Cerebellar cortex (tissue), 1 donor: ENCODE measurements around the gene COMTD1.

Experiments
- DNase-seq: peaks from one replicate; pipeline ENCODE4 v3.0.0-alpha.2; 2015; ENCODE audit warnings: low spot score

COMTD1 gene

DNA sequence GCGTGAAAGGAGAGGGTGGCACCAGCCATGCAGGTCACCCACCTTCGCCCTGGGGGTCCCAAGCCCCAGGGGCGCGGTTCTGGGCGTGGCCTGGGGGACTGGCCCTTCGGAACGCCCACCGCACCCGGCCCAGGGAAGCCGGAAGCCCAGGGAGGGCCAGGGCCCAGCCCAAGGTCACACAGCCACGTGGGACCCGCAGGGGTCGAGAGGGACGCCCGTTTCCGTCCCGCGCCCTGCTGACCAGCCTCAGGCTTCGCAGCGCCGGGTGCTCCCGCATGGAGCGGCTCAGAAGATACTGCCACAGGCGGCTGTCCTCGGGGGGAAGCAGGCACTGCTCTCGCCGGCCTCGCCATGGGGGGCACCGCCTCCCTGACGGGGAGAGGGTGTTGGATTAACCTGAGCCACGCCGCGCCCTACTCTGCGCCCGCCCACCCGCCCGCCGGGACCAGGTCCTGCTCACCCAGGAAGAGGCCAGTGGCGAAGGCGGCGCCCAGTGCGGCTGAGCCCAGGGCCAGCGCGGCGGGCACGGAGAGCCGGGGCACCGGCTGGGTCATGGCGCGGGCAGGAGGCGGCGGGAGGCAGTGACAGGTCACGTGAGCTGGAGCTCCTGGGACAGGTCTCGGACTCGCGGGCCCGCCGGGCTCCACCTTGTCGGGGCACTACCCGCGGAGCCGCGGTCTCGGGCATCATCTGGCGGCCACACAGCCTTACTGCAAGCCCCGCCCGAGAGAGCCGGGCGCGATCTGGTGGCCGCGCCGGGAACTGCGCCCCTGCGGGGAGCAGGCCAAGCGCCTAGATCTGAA, at the start of gene COMTD1:
TSS of gene COMTD1 (minus strand) at position 583 of the 803 bp plus-strand sequence. CDS start at position 554, 29 bp downstream.
- DNase-seq, result peak; percentile 90

DNA sequence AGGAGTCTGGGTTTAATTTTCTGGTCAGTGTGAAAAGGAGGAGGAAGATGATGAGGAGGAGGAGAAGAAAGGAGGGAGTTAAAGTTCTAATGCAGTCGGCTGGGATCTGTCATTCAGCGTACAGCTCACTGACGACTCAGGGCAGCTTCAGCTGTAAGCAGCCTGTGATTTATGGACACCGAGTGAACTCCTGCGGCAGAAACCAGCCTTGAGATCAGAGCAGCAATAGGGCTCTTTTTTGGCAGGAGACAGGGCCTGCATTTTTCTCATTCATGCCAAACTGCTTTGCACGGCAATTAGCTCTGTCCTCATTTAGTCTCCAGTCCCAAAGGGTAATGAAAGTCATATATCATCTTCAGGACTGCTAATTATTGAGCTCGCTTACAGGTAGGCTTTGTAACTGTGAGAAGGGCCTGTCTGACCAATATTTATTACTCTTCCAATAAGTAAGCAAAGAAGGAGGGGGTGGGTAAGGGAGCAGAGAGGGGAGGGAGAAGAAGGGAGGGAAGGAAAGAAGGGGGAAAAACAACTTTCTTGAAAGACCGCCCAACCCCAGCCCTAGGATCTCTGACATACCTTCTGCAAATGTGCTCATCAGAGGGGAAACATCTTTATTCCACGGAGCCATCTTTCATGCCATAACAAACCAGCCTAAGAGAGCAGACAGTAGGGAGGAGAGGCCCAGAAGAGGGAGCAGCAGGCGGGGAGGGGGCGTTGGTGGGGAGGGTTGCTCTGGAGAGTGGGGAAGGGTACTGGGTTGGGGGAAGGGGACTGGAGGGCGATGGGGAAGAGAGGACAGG, 48.1 kb upstream of the COMTD1 start:
- DNase-seq, result peak; percentile 11

DNA sequence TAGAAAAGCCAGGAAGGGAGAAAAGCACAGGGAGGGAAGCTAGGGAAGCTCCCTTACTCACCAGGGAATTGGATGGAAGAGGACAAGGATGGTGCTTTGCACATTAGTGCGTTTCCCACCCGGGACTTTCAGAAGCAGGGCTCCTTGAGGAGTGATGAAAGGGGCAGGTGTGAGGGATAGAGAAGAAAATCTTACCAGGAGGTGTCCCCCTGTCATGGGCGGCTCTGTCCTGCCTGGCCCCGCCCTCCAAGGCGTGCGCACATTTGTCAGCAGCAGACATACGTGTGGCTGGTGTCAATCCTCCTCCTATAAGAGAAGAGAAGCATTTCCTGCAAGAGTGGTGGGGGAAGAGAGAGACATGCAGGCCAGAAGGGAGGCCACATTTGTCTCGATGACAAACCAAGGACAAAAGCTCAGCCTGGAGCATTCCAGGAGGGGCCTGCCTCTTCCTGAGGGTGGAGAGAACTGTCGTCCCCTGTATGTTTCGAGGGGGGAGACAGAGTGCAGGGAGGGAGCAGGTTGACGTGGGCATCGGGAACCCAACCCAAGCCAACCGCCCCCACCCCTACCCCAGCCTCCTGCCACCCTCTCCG, 47.4 kb upstream of the COMTD1 start:
- no peak for DNase-seq

DNA sequence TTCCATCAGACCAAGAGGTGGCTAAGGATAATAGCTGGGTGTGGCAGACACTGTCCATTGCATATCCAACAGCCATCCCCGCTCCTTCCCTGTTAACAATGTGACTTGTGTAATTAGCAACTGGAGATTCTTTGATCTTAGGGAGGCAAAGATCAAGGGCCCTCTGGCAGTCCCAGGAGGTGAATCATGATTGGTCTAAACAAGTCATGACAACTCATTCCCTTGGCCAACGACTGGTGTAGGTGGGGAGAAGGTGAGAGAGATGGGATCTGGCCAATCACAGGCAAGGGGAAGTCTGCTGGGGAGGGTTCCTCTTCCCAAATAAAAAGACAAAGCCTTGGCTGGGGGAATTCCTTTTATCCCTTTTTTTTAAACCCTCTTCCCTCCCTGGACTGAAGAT, 46.2 kb upstream of the COMTD1 start:
- DNase-seq, result no peak

DNA sequence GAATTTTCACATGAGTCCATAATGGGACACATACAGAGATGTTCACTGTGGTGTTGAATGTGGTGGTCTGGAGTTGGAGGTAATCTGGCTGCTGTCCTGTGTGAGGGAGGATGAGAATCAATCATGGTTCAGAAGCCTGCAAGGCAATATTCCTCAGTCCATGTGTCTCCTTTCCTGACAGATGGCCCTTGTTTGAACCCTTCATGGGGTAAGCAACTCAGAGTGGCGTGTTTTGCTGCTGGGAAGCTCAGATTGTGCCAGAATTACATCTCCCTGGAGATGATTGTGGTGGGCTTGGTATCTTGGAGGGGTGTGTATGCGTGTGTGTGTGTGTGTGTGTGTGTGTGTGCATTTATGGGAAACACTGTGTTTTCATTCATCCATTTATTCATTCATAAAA, 44.5 kb upstream of the COMTD1 start:
- no peak for DNase-seq

DNA sequence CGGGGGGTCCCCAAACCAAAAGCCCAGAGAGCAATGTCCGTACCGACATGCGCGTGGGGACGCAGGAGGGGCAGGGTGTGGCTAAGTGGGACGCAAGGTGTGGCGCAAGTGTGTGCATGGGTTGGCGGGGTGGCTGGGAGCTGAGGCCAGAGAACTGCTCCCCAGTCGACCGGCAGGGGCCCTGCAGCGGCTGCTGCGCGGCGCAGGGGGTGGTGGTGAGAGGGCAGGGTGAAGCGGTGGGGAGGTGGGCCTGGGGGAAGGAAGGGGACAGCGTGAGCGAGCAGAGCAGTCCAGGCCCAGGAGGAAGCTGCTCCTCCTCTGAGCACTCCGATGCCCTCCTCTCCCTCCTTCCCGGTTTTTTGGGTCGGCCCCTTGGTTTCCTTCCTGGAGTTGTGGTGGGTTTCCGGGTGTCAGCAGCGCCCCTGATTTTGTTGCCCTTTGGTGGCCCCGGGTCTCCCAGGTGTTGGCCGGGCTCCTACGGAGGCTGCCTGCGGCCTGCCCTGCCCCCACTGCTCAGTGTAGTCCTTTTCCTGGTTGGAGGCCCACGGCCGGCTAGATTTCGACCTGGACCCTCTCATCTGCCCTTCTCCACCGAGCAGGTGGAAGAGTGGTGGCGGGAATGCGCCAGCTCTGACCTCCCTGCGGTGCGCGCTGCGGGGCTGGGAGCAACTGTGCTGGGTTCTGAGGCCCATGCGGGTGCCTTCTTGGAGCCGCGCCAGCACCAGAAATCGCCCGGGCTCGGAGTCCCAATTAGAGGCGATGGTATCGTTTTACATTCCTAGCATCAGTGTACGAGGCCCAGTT, 40.5 kb upstream of the COMTD1 start:
- DNase-seq, result no peak

DNA sequence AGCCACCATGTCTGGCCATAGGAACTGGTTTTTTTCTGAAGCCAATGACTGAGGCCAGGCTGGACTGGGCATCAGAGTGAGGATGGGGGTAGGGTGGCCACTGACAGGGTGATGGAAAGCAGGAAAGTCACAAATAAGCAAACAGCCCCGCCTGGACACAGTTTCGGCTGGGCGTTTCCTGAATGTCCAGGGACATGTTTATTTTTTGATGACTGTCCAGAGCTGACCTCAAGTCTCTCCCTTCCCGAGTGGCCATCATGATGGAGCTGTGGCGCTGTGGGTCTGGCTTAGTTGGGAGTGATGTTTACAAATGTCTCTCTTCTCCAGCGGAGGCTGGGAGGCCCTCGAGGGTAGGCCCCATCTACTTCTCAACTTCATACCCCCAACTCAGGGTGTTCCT, 37.1 kb upstream of the COMTD1 start:
- DNase-seq, result no peak

DNA sequence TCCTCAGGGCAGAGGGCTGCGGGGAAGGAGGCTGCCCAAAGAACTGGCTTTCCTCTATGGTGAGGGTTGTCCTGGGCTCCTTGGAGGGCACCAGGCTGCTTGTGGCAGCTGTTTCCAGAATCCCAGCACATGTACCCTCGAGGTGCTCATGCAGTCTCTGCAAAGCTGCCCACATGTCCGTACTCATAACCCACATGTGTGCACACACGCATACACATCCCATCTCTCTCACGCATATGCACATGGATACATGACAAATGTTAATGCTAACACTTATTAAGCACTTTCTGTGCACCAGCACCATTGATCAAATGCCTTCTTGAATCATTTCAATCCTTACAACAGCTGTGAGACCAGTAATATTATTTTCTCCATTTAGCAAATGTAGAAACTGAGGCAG, 36.3 kb upstream of the COMTD1 start:
- no peak for DNase-seq

DNA sequence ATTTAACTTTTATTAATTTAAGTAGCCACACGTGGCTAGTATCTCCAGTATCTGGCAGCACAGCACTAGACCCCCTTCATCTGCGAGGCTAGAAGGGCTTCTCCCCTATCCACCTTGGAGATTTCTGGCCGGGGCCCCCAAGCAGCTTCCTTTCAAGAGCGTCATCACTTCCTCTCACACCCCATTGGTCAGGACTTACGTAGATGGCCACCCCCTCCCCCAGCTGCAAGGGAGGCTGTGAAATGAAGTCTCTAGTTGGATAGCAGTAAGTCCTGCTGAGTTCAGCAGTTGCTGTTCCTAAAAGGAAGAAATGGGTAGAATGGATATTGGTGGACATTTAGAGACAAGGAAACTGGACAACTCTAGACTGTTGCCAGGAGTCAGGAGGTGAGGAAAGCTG, 33.8 kb upstream of the COMTD1 start:
- DNase-seq, result no peak

DNA sequence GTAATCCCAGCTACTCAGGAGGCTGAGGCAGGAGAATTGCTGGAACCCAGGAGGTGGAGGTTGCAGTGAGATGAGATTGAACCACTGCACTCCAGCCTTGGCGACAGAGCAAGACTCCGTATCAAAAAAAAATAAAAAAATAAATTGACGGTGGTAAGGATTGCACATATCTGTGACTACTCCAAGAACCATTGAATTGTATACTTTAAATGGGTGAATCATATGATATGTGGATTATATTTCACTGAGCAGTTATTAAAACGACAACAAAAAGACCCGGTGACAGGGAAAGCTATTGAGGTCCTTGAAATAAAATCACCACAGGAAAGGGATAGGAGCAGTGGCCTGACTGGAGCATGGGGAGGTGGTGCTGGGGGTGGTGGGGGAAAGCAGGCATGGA, 31.2 kb upstream of the COMTD1 start:
- no peak for DNase-seq

DNA sequence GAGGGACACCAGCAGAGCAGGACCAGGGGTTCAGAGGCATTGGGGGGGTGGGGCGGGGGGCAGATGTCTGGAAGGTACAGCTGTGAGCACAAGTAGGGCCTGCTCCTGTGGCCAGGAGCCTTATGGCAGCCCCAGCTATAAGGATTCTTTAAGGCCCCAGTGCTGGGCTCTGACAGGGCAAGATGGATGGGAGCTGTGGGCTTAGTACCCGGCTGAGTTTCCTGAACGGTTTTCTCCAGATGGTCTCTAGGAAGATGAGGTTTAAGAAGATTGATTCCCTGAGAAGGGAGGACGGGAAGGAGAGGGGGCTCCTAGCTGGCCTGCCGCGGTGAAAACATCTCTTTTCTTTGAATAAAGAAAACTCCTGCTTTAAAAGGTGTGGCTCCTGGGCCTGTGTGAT, 30.1 kb upstream of the COMTD1 start:
- no peak for DNase-seq

DNA sequence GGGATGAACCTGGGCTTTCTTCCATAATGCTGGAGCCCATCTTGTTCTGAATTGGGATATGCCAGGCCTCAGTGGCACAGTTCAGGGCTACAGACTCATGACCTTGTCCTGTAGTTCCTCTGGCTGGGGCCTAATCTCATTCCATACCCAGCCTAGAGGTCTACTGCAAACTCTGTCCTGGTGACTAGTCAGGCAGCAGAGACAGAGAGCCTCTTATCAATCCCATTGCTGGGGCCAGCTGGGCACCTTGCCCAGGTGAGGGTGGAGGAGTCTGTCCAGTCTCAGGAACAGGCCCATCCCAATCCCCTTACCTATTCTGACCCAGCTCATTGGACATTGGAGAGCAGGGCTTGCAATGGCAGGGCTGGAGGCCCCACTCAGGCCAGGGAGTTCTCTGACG, 28.0 kb upstream of the COMTD1 start:
- DNase-seq, result no peak

DNA sequence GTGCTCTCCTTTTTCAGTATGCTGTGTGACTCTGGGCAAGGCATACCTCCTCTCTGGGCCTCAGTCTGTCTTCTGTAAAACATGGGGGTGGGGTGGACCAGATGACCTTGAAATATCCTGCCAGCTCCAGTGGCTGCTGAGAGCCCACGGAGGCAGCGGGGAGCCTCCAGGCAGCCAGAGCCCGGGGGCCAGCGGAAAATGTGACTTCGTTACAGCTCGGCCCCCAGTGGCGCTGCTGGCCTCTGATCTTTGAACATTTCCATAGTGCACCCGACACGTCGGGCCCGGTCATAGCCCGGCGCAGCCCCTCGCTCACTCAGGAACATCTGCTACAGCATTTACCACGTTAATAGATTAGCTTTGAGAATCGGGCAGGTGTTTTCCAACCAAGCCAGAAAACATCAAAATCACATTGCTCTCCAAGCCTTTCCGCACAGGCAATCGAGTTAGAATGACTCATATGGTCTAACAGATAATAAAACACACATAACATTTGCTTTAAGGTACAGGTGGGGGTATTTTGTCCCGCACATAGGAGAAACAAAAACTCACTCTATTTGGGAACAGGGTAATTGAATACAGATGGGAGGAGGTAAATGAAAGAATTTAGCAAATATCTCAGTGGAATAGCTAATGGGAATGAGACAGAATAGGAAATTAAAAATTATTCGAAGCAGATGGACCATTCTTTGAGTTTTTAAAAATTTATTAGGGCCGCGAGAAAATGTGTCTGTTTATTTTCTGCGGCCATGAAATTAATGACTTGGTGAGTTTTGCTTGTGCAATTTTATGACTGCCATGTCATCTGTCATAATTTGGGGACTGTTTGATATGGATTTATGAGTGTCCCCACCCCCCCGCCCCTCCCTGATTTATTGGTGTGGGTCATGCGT, 26.3 kb upstream of the COMTD1 start:
- no peak for DNase-seq

DNA sequence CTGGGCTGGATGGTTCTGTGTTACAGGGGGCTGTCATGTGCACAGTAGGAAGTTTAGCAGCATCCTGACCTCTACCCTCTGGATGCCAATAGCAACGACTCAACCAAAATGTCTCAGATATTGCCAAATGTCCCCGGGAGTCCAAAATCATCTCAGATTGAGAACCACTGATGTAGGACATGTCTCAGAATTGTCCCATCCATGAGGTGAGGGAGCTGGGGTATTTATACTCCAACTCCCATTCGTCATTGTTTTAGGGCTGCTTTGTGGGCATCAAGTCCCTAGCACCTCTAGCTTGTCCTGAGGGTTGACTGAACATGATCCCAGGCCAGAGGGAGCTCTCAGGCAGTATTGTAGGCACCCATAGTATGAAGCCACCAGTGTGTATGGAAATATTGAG, 25.2 kb upstream of the COMTD1 start:
- no peak for DNase-seq

DNA sequence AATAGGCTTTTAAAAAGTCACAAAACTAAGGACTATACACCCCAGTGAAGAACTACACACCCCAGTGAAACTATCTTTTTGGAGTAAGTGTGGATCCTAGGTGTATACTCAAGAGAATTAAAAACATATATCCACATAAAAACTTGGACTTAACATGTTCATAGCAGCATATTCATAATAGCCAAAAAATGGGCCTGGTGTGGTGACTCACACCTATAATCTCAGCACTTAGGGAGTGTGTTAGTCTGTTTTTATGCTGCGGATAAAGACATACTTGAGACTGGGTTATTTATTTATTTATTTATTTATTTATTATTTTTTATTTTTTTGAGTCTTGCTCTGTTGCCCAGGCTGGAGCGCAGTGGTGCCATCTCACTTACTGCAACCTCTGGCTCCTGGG, 19.0 kb upstream of the COMTD1 start:
- no peak for DNase-seq

DNA sequence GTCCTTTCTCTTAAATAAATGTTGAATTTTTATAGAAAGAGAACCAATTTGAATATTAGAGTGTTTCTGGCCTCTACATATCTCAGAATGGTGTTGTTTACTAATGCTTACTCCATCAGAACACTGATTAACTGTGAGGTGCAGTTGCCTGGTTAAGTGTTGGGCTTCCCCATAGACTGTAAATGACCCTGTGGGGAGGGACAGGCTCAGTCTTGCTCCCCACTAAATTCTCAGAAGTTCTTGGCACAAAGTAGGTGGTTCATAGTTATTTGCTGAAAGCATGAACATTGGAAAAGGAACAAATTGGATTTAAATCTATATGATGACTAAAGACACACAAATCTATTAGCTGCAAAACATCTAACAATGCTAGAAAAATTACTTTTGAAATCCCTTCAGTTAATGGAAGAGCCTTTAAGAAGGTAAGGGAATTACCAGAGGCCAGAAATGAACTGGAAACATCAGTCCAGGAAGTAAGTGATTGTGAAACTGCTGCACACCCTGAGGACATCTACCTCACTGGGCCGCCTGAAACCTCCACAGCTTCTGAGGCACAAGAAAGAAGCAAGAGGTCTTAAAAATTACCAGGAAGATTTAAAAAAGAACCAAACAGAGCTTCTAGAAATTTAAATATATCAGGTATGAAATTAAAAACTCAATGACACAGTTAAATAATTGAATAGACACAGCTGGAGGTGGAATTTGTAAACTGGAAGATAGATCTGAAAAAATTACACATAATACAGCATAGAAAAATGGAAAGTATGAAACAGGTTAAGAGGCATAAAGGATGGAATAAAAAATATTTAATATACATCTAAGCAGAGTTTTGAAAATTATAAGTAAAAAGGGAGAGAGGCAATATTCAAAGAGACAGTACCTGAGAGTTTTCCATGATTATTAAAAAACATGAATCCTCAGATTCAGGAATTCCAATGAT, 17.8 kb upstream of the COMTD1 start:
- no peak for DNase-seq

DNA sequence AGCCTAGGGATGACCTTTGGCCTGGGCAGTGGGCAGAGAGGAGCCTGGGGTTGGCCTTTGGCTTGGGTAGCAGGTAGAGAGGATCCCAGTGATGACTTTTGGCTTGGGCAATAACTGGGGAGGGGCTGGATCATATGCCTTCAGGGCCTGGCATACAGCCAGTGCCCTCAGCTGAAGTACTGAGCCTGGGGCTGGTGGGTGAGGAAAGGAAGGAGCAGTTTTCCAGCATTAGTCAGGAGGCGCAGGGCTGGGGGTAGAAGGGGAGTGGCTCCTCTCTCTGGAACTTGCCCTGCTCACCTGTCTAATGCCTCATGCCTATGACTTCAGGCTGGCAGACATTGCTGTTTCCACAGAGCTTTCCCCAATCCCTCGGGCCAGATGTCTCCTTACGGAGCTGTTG, 15.2 kb upstream of the COMTD1 start:
- no peak for DNase-seq

DNA sequence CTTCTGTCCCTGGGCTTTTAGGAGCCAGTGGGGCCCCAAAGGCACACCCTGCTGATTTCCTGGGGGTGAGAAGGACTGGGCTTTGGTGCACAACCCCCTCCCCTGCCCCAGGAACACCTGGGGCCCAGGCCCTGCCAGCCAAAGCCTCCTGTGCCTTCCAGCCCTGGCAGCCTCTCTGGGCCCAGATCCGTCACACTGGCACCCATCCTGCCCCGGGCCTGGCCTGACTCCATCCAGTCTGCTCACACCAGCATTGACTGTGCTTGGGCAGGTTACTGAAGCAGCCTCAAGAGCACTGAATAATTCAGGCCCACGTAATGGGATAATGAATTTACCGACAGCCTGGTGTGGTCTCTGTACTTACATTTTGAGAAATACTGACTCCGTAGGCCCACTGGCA, 12.0 kb upstream of the COMTD1 start:
- DNase-seq, result peak; percentile 54

DNA sequence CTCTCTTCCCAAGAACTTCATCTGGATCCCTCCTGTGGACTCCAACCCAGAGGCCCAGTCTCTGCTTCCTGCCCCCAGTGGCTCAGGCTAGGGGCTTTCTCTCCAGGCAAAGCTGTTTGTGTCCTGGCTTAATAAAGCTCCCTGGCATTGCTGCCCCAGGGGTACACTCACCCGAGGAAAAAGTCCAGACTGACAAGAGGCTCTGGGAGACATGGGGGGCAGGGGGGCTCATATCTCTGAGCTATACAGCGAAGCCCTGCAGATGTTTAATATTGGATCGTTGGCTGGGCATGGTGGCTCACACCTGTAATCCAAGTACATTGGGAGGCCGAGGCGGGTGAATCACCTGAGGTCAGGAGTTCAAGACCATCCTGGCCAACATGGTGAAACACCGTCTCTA, 10.7 kb upstream of the COMTD1 start:
- no peak for DNase-seq
